ENCODE results near the gene SMARCA4.

DNA sequence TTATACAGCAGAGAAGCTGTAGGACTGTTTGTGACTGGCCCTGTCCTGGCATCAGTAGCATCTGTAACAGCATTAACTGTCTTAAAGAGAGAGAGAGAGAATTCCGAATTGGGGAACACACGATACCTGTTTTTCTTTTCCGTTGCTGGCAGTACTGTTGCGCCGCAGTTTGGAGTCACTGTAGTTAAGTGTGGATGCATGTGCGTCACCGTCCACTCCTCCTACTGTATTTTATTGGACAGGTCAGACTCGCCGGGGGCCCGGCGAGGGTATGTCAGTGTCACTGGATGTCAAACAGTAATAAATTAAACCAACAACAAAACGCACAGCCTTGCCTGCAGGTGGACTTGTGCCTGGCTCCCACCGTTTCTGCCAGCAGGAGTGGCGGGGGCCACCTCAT, 101.1 kb downstream of the SMARCA4 start:
- TF ChIP-seq POLR2A (IDR thresholded peaks at IDR 0.05) (no peak), POLR2AphosphoS5 (IDR thresholded peaks at IDR 0.05) (peak; percentile 60 to 76 (median 69)), CTCF (IDR thresholded peaks at IDR 0.05) (no peak)
